Cardiac muscle cell (in vitro differentiated cells and primary cell): ENCODE data around the gene CDON. TPM values are rescaled to one million over a fixed set of nuclear protein-coding genes. Genes with fewer than 3 reads are reported as not detected.
"Not testable (repeated sequence)": the region's sequence is repeated elsewhere in the genome, so short reads cannot be mapped to it uniquely, and the experiment has no call there.

Experiments used
- DNase-seq, 2 donors: peaks; one replicate each; pipeline versions ENCODE4 v3.0.0 to v3.0.0-alpha.2; 2010 to 2017; ENCODE audit warnings: low read depth in 1 of 2, low spot score in 1 of 2
- H3K27ac ChIP-seq: fragments of 200-600 bp; sonication (generic); 2 replicates; pipeline ENCODE4 v1.5.1; 2016
- H3K27me3 ChIP-seq: fragments of 200-600 bp; sonication (generic); 2 replicates; pipeline ENCODE4 v1.6.0; 2016; ENCODE audit warnings: control low read depth
- H3K36me3 ChIP-seq: fragments of 200-600 bp; sonication (generic); 2 replicates; pipeline ENCODE4 v1.5.1; 2016; ENCODE audit warnings: control low read depth
- H3K4me1 ChIP-seq: fragments of 200-600 bp; sonication (generic); 2 replicates; pipeline ENCODE4 v1.8.1; 2017; ENCODE audit warnings: low read depth, mild to moderate bottlenecking, mixed run types
- H3K4me3 ChIP-seq: fragments of 200-600 bp; sonication (generic); 2 replicates; pipeline ENCODE4 v1.5.1; 2016; ENCODE audit warnings: mild to moderate bottlenecking
- H3K9me3 ChIP-seq: fragments of 200-600 bp; sonication (generic); 2 replicates; pipeline ENCODE4 v1.5.1; 2017; ENCODE audit warnings: low read depth, mild to moderate bottlenecking, control low read depth
- CTCF ChIP-seq: IDR thresholded peaks from 2 replicates; pipeline ENCODE4 v1.5.1; 2012; ENCODE audit warnings: low read depth, mild to moderate bottlenecking, low read length
- polyA plus RNA-seq: library from polyadenylated mRNA; unstranded; fragments of >200 nt; fragmentation: Nextera tagmentation; extraction: Ambion mirVana; gene quantifications from 2 replicates; pipeline ENCODE4 v1.2.1, GENCODE V29; 2016
- total RNA-seq: library from RNA; depleted of rRNA; stranded (reverse); fragments of >200 nt; gene quantifications from 2 replicates; pipeline ENCODE4 v1.2.3, GENCODE V29; 2016

CDON gene
- total and polyA plus RNA-seq, 2 experiments from 2014 or later = 5.7 to 17.3 TPM

- no peak for DNase-seq
- H3K4me1 ChIP-seq = no peaks in the 10 kb centered on the region
- no peak overlapping the region for H3K4me3 ChIP-seq
Measured at GRCh38 chr11:125922156-125922555, 140.5 kb downstream of the CDON start.

GRCh38 chr11:125921042-125921441 lies 141.6 kb downstream of the CDON start:
- Histone ChIP-seq H3K4me3 (no peak overlapping the region), H3K27ac (no peak overlapping the region), H3K27me3 (no peaks in the 10 kb centered on the region), H3K4me1 (no peaks in the 10 kb centered on the region), H3K9me3 (no peaks in the 10 kb centered on the region), H3K36me3 (no peaks in the 10 kb centered on the region)
- no peak for TF ChIP-seq CTCF
- DNase-seq = no peak

More at GRCh38 chr11:125922156-125922555, 140.5 kb downstream of the CDON start:
- Histone ChIP-seq H3K27me3 (no peaks in the 10 kb centered on the region), H3K36me3 (no peaks in the 10 kb centered on the region), H3K9me3 (no peaks in the 10 kb centered on the region), H3K27ac (no peak overlapping the region)
- no peak for TF ChIP-seq CTCF

DNA sequence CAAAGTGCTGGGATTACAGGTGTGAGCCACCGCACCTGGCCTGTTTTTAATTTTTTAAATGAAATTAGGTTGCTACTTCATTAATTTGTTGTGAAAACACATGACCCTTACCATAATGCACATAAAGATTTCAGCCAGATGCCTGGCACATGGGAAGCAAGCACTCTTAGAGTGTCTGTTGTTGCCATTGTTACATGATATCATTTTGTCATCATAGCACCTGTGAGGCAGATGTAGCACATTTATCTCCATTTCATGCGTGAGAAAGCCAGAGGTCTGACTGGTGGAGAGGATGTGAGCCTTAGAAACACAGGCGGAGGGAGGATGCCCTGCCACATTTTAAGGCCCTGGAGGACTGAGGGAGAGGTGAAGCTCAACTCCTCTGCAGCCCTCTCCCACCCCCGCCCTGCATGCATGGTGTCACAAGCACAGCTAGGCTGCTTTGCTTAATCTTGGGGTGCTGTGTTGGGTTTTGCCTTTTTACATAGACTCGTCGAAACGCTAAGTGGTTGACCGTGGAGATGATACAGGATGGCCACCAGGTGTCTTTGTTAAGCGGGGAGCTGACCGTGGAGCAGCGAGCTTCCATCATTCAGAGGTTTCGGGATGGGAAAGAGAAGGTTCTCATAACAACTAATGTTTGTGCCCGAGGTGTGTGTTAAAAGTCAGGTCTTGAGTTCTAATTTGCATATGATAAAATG lies 144.4 kb downstream of the CDON start:
- Histone ChIP-seq H3K27ac (no peak overlapping the region), H3K4me1 (no peaks in the 10 kb centered on the region), H3K27me3 (no peaks in the 10 kb centered on the region), H3K9me3 (no peaks in the 10 kb centered on the region), H3K36me3 (no peaks in the 10 kb centered on the region), H3K4me3 (no peak overlapping the region)
- no peak for TF ChIP-seq CTCF
- DNase-seq = no peak

DNA sequence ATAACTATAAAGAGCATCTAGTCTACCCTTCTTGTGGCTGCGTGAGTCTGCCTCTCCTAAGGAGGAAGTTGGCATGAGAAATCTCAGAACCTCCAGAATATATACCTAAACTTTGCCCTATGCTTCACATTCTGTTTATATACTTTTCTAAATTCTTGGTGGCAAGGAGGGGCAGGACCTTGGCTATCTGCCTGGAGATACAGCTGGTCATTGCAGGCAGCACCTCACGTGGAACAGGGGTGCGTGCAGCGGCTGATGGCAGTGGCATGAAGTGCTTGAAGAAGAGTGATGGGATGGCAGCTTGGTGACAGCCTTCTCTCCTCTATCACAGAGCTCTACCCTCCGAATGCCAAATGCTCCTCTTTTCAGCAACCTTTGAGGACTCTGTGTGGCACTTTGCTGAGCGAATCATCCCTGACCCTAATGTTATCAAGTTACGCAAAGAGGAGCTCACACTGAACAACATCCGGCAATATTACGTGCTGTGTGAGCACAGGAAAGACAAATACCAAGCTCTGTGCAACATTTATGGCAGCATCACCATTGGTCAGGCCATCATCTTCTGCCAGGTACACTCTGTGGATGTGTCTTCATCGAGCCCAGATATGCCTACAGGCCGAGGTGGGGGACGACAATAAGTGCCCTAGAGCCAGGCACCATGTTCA lies 145.9 kb downstream of the CDON start:
- TF ChIP-seq CTCF = no peak
- no peaks in the 10 kb centered on the region for H3K36me3 ChIP-seq
- H3K27me3 ChIP-seq = no peaks in the 10 kb centered on the region
- no peaks in the 10 kb centered on the region for H3K4me1 ChIP-seq
- H3K9me3 ChIP-seq = no peaks in the 10 kb centered on the region
- no peak for DNase-seq
- H3K4me3 ChIP-seq = no peak overlapping the region
- H3K27ac ChIP-seq = no peak overlapping the region

DNA sequence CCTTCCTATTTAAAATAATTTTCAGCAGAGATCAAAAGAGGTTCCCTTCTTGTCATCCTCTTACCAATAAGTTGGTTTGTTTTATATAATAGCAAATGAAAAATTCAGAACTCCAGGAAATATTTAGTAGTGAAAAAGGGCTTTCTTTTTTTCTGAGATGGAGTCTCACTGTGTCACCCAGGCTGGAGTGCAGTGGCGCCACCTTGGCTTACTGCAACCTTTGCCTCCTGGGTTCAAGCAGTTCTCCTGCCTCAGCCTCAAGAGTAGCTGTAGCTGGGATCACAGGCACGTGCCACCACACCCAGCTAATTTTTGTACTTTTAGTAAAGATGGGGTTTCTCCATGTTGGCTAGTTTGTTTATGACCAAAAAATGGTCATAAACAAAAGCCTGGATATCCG lies 148.1 kb downstream of the CDON start:
- H3K4me1 ChIP-seq, H3K9me3 ChIP-seq, H3K27ac ChIP-seq, H3K36me3 ChIP-seq, H3K4me3 ChIP-seq, DNase-seq, H3K27me3 ChIP-seq: not testable (repeated sequence)

DNA sequence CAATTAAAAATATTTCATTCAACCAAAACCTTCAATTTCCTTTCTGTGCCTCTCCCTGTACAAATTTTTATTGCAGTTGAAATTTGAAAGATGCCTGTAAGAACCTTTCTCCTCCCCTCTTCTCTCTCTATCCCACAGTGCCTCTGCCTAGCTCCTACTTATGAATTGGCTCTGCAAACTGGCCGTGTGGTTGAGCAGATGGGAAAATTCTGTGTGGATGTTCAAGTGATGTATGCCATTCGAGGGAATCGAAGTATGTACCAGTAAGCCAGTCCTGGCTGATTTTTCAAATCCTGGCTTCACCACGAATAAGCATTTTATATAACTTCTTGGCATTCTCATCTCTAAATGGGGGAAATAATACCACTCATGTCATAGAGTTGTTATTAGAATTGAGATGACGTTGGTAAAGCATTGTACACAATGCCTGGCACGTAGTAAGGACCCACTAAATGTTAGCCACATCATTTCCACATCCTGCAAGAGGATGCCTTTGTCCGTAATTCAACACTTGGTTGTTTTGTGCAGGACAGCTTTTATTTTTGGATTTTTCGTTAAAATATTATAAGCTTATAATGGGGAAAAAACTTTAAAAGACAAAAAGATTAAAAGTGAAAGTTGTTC lies 152.3 kb downstream of the CDON start:
- no peaks in the 10 kb centered on the region for H3K4me1 ChIP-seq
- H3K4me3 ChIP-seq = no peak overlapping the region
- H3K9me3 ChIP-seq = no peaks in the 10 kb centered on the region
- TF ChIP-seq CTCF = no peak
- peaks cover 3% of the 10 kb centered on the region for H3K27me3 ChIP-seq
- no peak overlapping the region for H3K27ac ChIP-seq
- H3K36me3 ChIP-seq = no peaks in the 10 kb centered on the region
- no peak for DNase-seq
